Naive B cell (primary cell): ENCODE data around the gene NOB1. TPM values are rescaled to one million over a fixed set of nuclear protein-coding genes. Genes with fewer than 3 reads are reported as not detected.

Experiments used
- ATAC-seq, 2 donors: fragments of 150-1000 bp; cut with Tn5 transposase; 2 replicates each; pipeline ENCODE4 v1.10.0; 2021; ENCODE audit warnings: low read depth in 2 of 2, mild to moderate bottlenecking in 2 of 2, moderate library complexity in 2 of 2
- DNase-seq: peaks from one replicate; pipeline ENCODE4 v3.0.0; 2022
- H3K27ac Mint-ChIP-seq, 6 donors: one replicate each; pipeline ENCODE4 v1.8.0; 2020 to 2022; ENCODE audit warnings: mild to moderate bottlenecking in 6 of 6, mixed read lengths in 6 of 6, moderate library complexity in 5 of 6, inconsistent platforms in 2 of 6
- H3K27me3 Mint-ChIP-seq, 3 donors: one replicate each; pipeline ENCODE4 v1.8.0; 2021 to 2022; ENCODE audit warnings: mixed read lengths in 3 of 3, mild to moderate bottlenecking in 1 of 3
- H3K36me3 Mint-ChIP-seq, 2 donors: one replicate each; pipeline ENCODE4 v1.8.0; 2020 to 2022; ENCODE audit warnings: mixed read lengths in 2 of 2, inconsistent platforms in 1 of 2, mild to moderate bottlenecking in 1 of 2
- H3K4me1 Mint-ChIP-seq, 3 donors: one replicate each; pipeline ENCODE4 v1.8.0; 2020 to 2022; ENCODE audit warnings: mixed read lengths in 3 of 3, inconsistent platforms in 1 of 3, mild to moderate bottlenecking in 1 of 3, moderate library complexity in 1 of 3
- H3K4me3 Mint-ChIP-seq, 8 donors: one replicate each; pipeline ENCODE4 v1.8.0; 2020 to 2022; ENCODE audit warnings: mild to moderate bottlenecking in 8 of 8, mixed read lengths in 8 of 8, moderate library complexity in 8 of 8, inconsistent platforms in 2 of 8
- H3K9me3 Mint-ChIP-seq, 7 donors: one replicate each; pipeline ENCODE4 v1.8.0; 2020 to 2022; ENCODE audit warnings: mixed read lengths in 7 of 7, mild to moderate bottlenecking in 5 of 7, inconsistent platforms in 2 of 7, moderate library complexity in 1 of 7
- polyA plus RNA-seq, 6 donors: library from polyadenylated mRNA; unstranded; fragments of 300-500 nt; fragmentation: Illumina TruSeq; gene quantifications; one replicate each; pipeline ENCODE4 v1.2.3, GENCODE V29; 2021; ENCODE audit warnings: low read depth in 6 of 6

The NOB1 gene
- polyA plus RNA-seq, 6 donors from 2014 or later, result 11.4 to 50.7 (median 45.0) TPM

DNA sequence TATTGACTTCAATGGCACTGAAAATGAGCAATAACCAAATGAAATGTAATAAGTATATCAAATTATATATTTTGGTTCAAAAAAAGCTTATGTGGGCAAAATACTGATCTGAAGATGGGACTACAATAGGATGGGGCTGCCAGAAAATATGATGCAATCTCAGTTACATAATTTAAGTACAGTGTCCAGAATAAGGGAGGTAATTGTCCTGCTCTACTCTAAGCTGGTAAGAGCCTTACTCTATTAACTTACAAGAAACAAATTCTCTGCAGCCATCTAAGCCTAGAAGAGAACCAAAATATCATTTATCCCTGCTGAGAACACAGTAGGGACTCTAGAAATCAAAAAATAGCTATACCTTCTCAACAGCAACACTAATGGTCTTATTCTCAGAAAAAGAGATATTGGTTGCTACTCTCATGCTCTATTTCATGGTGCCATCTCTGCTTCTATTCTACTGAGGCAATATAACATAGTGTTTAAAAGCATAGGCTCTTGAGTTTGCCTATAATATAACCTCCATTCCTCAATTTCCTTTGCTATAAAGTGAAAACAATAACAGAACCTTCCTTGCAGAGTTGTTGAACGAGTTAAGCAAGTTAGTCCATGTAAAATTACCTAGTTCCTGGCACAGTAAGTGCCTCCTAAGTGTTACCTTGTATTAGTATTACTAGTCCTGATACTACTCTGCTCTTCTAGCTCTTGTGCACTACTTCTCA, 48.3 kb downstream of the NOB1 start:
- H3K36me3 Mint-ChIP-seq, result no peaks in the 10 kb centered on the region
- DNase-seq (no peak), ATAC-seq (no peak)
- no peak overlapping the region for H3K4me3 Mint-ChIP-seq
- peak overlapping the region in 2 of 6 donors; percentile 28 to 64 for H3K27ac Mint-ChIP-seq
- peaks cover 0 to 4% (median 0%) of the 10 kb centered on the region in 3 donors for H3K4me1 Mint-ChIP-seq
- no peaks in the 10 kb centered on the region for H3K9me3 Mint-ChIP-seq
- H3K27me3 Mint-ChIP-seq, result no peaks in the 10 kb centered on the region

DNA sequence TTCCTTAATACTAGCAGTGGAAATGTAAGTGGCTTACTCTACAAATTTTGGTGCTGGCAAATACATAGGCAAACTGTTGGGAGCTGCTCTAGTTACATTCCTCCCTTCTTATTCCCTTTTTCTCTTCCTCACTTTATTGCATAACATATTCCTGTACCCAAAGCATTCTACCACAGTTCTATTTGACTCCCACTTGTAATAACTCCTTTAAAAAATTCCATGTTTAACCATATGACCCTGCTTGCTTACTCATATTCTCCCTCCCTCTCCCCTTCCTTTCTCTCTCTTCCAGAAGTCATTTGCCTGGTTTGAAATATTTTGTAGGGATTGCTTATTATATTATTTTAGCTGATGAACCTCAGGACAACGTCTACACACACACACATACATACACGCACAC, 51.1 kb downstream of the NOB1 start:
- Mint-ChIP-seq H3K4me1 (no peaks in the 10 kb centered on the region), H3K9me3 (no peaks in the 10 kb centered on the region), H3K27ac (peak overlapping the region in 3 of 6 donors; percentile 3 to 74 (median 70)), H3K36me3 (no peaks in the 10 kb centered on the region), H3K4me3 (no peak overlapping the region), H3K27me3 (no peaks in the 10 kb centered on the region)
- DNase-seq (no peak), ATAC-seq (no peak)

DNA sequence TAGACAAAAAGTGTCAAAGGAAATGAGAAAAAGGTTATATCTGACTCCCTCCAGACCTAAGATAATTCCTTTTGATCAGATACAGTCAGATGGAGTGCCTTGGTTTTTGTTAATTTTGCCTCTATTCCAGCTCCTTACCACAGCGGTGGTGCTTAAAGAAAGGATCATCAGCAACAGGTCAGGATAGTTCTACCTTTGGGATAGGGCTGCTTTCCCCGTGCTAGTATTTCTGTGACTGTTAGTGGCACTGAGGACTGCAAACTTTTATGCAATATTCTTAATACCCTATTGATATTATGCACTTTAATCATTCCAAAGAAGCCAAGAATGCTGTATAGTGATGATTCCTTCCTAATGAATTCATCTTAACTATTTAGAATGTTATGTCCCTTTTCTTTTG, 52.9 kb downstream of the NOB1 start:
- Mint-ChIP-seq H3K36me3 (no peaks in the 10 kb centered on the region), H3K27ac (no peak overlapping the region), H3K9me3 (no peaks in the 10 kb centered on the region), H3K4me1 (no peaks in the 10 kb centered on the region), H3K27me3 (no peaks in the 10 kb centered on the region), H3K4me3 (no peak overlapping the region)
- DNase-seq (no peak), ATAC-seq (no peak)

DNA sequence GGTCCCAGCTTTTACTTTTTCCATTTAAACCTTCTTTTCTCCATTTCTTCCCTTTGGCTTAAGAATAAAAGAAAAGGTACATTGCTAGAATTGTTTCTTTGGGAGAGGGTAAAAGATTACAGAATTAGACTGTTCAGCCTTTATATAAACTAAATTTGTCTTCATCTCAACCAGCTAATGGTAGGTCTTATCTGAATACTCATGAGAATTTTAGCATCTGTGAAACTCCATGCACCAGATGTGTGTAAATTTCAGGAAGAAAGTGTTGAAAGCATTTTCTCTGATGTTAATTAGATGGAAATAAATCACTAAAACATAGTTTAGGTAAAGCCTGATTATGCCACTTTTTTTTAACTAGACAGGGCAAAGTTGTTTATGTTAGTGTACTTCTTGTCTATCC, 53.3 kb downstream of the NOB1 start:
- Mint-ChIP-seq H3K4me1 (no peaks in the 10 kb centered on the region), H3K36me3 (no peaks in the 10 kb centered on the region), H3K27ac (no peak overlapping the region), H3K27me3 (no peaks in the 10 kb centered on the region), H3K9me3 (no peaks in the 10 kb centered on the region), H3K4me3 (no peak overlapping the region)
- DNase-seq, result no peak
- no peak for ATAC-seq

DNA sequence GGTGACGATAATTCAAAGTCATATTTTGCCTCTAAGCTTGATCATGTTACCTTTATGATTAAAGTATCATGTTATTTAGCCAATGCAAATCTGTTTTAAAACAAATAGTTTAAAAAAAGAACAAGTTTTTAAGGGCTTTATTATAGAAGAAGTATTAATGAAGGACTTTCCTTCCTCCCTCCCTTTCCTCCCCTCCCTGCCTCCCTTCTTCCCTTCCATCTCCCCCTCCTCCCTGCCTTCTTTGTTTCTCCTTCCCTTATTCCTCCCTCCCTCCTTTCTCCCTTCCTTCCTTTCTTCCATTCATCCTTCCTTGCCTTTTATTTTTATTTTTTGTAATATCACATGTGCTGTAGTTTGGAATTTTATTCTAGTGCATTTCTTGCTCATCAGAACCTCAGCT, 54.8 kb downstream of the NOB1 start:
- Mint-ChIP-seq H3K27me3 (no peaks in the 10 kb centered on the region), H3K4me1 (no peaks in the 10 kb centered on the region), H3K4me3 (no peak overlapping the region), H3K36me3 (peaks cover 0 to 6% of the 10 kb centered on the region in 2 donors), H3K27ac (peak overlapping the region in 2 of 6 donors; percentile 48 to 93), H3K9me3 (no peaks in the 10 kb centered on the region)
- DNase-seq (no peak), ATAC-seq (no peak)

DNA sequence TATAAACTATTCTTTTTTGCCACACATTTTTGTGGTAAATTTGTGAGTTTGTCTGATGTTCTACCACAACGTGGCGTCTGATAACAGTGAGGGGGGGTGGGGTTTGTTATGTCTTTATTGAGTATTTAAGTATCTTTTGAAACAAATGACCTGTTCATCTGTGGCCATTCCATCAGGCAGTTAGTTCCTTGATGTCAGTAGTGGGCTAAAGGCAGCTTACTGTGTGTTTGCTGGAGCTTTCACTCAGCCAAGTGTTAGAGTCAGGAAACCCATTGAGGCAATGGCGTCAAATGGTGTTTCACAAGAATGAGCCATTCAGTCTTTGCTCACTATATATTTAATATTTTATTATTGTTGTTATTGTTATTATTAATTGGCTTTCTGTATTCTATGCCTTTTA, 56.3 kb downstream of the NOB1 start:
- Mint-ChIP-seq H3K4me3 (no peak overlapping the region), H3K9me3 (no peaks in the 10 kb centered on the region), H3K36me3 (peaks cover 8 to 12% of the 10 kb centered on the region in 2 donors), H3K4me1 (no peaks in the 10 kb centered on the region), H3K27ac (peak overlapping the region in 2 of 6 donors; percentile 11 to 29), H3K27me3 (no peaks in the 10 kb centered on the region)
- DNase-seq (no peak), ATAC-seq (no peak)

DNA sequence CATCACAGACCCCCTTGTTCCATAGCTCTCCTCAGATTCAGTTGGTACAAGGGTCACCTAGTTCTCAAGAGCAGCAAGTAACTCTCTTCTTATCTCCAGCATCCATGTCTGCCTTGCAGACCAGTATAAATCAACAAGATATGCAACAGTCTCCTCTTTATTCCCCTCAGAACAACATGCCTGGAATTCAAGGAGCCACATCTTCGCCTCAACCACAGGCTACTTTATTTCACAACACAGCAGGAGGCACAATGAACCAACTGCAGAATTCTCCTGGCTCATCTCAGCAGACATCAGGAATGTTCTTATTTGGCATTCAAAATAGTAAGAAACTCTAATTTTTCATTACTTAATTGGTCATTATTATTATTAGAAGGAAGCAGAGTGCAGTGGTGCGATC, 60.8 kb downstream of the NOB1 start:
- no peak for ATAC-seq
- H3K4me3 Mint-ChIP-seq, result no peak overlapping the region
- peaks cover 0 to 5% (median 0%) of the 10 kb centered on the region in 3 donors for H3K4me1 Mint-ChIP-seq
- H3K27me3 Mint-ChIP-seq, result no peaks in the 10 kb centered on the region
- H3K9me3 Mint-ChIP-seq, result no peaks in the 10 kb centered on the region
- DNase-seq, result no peak
- H3K27ac Mint-ChIP-seq, result peak overlapping the region in 2 of 6 donors; percentile 16 to 22
- H3K36me3 Mint-ChIP-seq, result peaks cover 23 to 30% of the 10 kb centered on the region in 2 donors

DNA sequence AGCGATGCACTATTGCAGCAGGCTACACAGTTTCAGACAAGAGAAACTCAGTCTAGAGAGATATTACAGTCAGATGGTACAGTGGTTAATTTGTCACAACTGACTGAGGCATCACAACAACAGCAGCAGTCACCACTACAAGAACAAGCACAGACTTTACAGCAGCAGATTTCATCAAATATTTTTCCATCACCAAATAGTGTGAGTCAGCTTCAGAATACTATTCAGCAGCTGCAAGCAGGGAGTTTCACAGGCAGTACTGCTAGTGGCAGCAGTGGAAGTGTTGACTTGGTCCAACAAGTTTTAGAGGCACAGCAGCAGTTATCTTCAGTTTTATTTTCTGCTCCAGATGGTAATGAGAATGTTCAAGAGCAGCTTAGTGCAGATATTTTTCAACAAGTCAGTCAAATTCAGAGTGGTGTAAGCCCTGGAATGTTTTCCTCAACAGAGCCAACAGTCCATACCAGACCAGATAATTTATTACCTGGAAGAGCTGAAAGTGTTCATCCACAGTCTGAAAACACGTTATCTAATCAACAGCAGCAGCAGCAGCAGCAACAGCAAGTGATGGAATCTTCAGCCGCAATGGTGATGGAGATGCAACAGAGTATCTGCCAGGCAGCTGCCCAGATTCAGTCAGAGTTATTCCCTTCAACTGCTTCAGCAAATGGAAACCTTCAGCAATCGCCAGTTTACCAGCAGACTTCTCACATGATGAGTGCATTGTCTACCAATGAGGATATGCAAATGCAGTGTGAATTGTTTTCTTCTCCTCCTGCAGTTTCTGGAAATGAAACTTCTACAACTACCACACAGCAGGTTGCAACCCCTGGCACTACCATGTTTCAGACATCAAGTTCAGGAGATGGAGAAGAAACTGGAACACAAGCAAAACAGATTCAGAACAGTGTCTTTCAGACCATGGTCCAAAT, 62.5 kb downstream of the NOB1 start:
- H3K36me3 Mint-ChIP-seq, result peaks cover 23 to 30% of the 10 kb centered on the region in 2 donors
- no peak overlapping the region for H3K4me3 Mint-ChIP-seq
- H3K27me3 Mint-ChIP-seq, result no peaks in the 10 kb centered on the region
- H3K4me1 Mint-ChIP-seq, result peaks cover 0 to 5% (median 0%) of the 10 kb centered on the region in 3 donors
- H3K27ac Mint-ChIP-seq, result peak overlapping the region in 2 of 6 donors; percentile 48 to 52
- no peaks in the 10 kb centered on the region for H3K9me3 Mint-ChIP-seq
- DNase-seq (no peak), ATAC-seq (no peak)

Other genes with a start within 250 kb of the NOB1 start
- 10 to 100 TPM in 2 of 6 donors, 1 to 10 TPM in 3, under 1 TPM in 1; 0.54 to 12.4 (median 9.0) TPM for gene NFAT5, start 189.0 kb downstream of the NOB1 start, polyA plus RNA-seq
- gene NQO1, start 28.4 kb downstream of the NOB1 start, polyA plus RNA-seq, result 1 to 10 TPM; 1.3 to 5.7 (median 3.2) TPM
- 10 to 100 TPM; 26.3 to 59.7 (median 39.3) TPM for gene WWP2, start 7.4 kb upstream of the NOB1 start, polyA plus RNA-seq
- under 1 TPM in 3 of 6 donors, not detected in 3; 0.09 to 0.69 (median 0.39) TPM for gene CLEC18A, start 196.4 kb upstream of the NOB1 start, polyA plus RNA-seq